ENCODE data around the gene P4HB.

- TF ChIP-seq CTCF (IDR thresholded peaks at IDR 0.05) (no peak), POLR2A (IDR thresholded peaks at IDR 0.05) (no peak)
These were observed 50.8 kb downstream of the P4HB start for GRCh38 chr17:81809556-81809998.
